B cell (primary cell): ENCODE data around the gene NAB1. TPM values are rescaled to one million over a fixed set of nuclear protein-coding genes. Genes with fewer than 3 reads are reported as not detected.
"Not testable (repeated sequence)": the region's sequence is repeated elsewhere in the genome, so short reads cannot be mapped to it uniquely, and the experiment has no call there.

Source experiments
- ATAC-seq: fragments of 200-7000 bp; cut with Tn5 transposase; one replicate; pipeline ENCODE4 v1.10.0; 2021; ENCODE audit warnings: low read depth, mild to moderate bottlenecking, moderate number of reproducible peaks, moderate library complexity
- CTCF ChIA-PET: fragments of 350-600 bp; sonication (Branson Sonifier 250); formaldehyde crosslinking; loops from one replicate; lab custom pipeline; 2021; ENCODE audit warnings: antibody characterized with exemption, inconsistent platforms; lab: Charles Lee
- POLR2A ChIA-PET: fragments of 350-600 bp; sonication (Branson Sonifier 250); formaldehyde crosslinking; loops from one replicate; lab custom pipeline; 2021; ENCODE audit warnings: antibody characterized with exemption; lab: Charles Lee
- DNase-seq: peaks from one replicate; pipeline ENCODE4 v3.0.0; 2013
- H2AFZ ChIP-seq: 2 replicates; pipeline ENCODE4 v1.6.1; 2012; ENCODE audit warnings: mild to moderate bottlenecking, low read depth, low read length; ENCODE audit not compliant: insufficient read depth, poor library complexity, severe bottlenecking
- H3K27ac ChIP-seq, 2 donors: 1 replicate in 1 of 2; 2 replicates in 1 of 2; pipeline ENCODE4 v1.5.1; 2012 to 2013; ENCODE audit warnings: low read length in 2 of 2, mild to moderate bottlenecking in 2 of 2, moderate library complexity in 1 of 2
- H3K27me3 ChIP-seq, 4 experiments: fragments of 200-600 bp in 1 of 4; sonication (generic) in 1 of 4; replicated peaks in 1 of 4; 1 replicate in 2 of 4; 2 replicates in 2 of 4; pipeline versions ENCODE4 v1.6.1 to v1.7.0; 2013 to 2016; ENCODE audit warnings: low read length in 3 of 4, mild to moderate bottlenecking in 2 of 4, mixed read lengths in 1 of 4, moderate library complexity in 1 of 4; ENCODE audit not compliant: insufficient read depth in 4 of 4, control insufficient read depth in 3 of 4; ENCODE audit errors: control extremely low read depth in 1 of 4
- H3K36me3 ChIP-seq, 2 experiments: replicated peaks in 1 of 2; 1 replicate in 1 of 2; 2 replicates in 1 of 2; pipeline versions ENCODE4 v1.6.1 to v1.7.1; 2013; ENCODE audit warnings: low read length in 1 of 2; ENCODE audit not compliant: insufficient read depth in 2 of 2, control insufficient read depth in 1 of 2; ENCODE audit errors: control extremely low read depth in 1 of 2, extremely low read depth in 1 of 2
- H3K4me1 ChIP-seq, 2 donors: fragments of 200-600 bp in 1 of 2; sonication (generic) in 1 of 2; 1 replicate in 1 of 2; 2 replicates in 1 of 2; pipeline versions ENCODE4 v1.5.1 to v1.6.1; 2013 to 2017; ENCODE audit warnings: low read length in 2 of 2; ENCODE audit not compliant: control insufficient read depth in 2 of 2, insufficient read depth in 2 of 2
- H3K4me2 ChIP-seq: replicated peaks from 2 replicates; pipeline ENCODE3; 2012; ENCODE audit warnings: mild to moderate bottlenecking, low read depth, low read length; ENCODE audit not compliant: poor library complexity, severe bottlenecking
- H3K4me3 ChIP-seq, 5 experiments: fragments of 200-600 bp in 1 of 5; sonication (generic) in 1 of 5; 1 replicate in 3 of 5; 2 replicates in 2 of 5; pipeline versions ENCODE4 v1.5.1 to v1.7.0; 2011 to 2016; ENCODE audit warnings: low read length in 4 of 5, mild to moderate bottlenecking in 4 of 5, low read depth in 2 of 5, control low read depth in 1 of 5, moderate library complexity in 1 of 5; ENCODE audit not compliant: insufficient read depth in 1 of 5; ENCODE audit errors: control extremely low read depth in 1 of 5, extremely low read depth in 1 of 5
- H3K79me2 ChIP-seq: fragments of 200-600 bp; sonication (generic); one replicate; pipeline ENCODE4 v1.6.0; 2016; ENCODE audit warnings: low read length; ENCODE audit not compliant: control insufficient read depth, insufficient read depth
- H3K9ac ChIP-seq: fragments of 200-600 bp; sonication (generic); 2 replicates; pipeline ENCODE4 v1.6.1; 2017; ENCODE audit warnings: mild to moderate bottlenecking, low read length, moderate library complexity
- H3K9me3 ChIP-seq, 3 donors: one replicate each; pipeline versions ENCODE4 v1.6.1 to v1.7.1; 2013; ENCODE audit warnings: low read length in 2 of 3; ENCODE audit not compliant: control insufficient read depth in 2 of 3, insufficient read depth in 1 of 3; ENCODE audit errors: control extremely low read depth in 1 of 3
- H4K20me1 ChIP-seq: 2 replicates; pipeline ENCODE4 v1.6.0; 2012; ENCODE audit warnings: mild to moderate bottlenecking, low read length; ENCODE audit not compliant: insufficient read depth, control insufficient read depth, poor library complexity, severe bottlenecking
- H3K27ac Mint-ChIP-seq: one replicate; pipeline ENCODE4 v1.8.0; 2021; ENCODE audit warnings: mixed read lengths
- H3K27me3 Mint-ChIP-seq: one replicate; pipeline ENCODE4 v1.8.0; 2021; ENCODE audit warnings: mixed read lengths
- H3K4me1 Mint-ChIP-seq: one replicate; pipeline ENCODE4 v1.8.0; 2021; ENCODE audit warnings: mixed read lengths
- H3K4me3 Mint-ChIP-seq: one replicate; pipeline ENCODE4 v1.8.0; 2021; ENCODE audit warnings: mixed read lengths
- H3K9me3 Mint-ChIP-seq: one replicate; pipeline ENCODE4 v1.8.0; 2022; ENCODE audit warnings: mixed read lengths; ENCODE audit not compliant: insufficient read depth
- CTCF ChIP-seq: fragments of 200-600 bp; IDR thresholded peaks from one replicate; pipeline ENCODE4 v1.8.0; 2022; ENCODE audit warnings: antibody characterized with exemption, mild to moderate bottlenecking
- EZH2 ChIP-seq: IDR thresholded peaks from 2 replicates; pipeline ENCODE4 v1.6.1; 2012; ENCODE audit warnings: borderline replicate concordance, low read depth, mild to moderate bottlenecking, moderate library complexity, low read length; ENCODE audit not compliant: insufficient read depth, poor library complexity, severe bottlenecking
- WGBS: methylation state at CpG from one replicate; pipeline ENCODE4 v1.1.5; 2013; ENCODE audit warnings: missing lambda C conversion rate; ENCODE audit not compliant: insufficient coverage; 5-methylcytosine and 5-hydroxymethylcytosine counted together
- intact Hi-C: fragments of 100-400 bp; cut with micrococcal nuclease; formaldehyde crosslinking; loops from one replicate; pipeline ENCODE4 v1.10.0; 2022
- polyA plus RNA-seq: library from polyadenylated mRNA; depleted of rRNA; stranded (reverse); fragments of >200 nt; gene quantifications from 2 replicates; pipeline ENCODE4 v1.2.3, GENCODE V29; 2012
- total RNA-seq, 2 donors: library from RNA; stranded (reverse); fragments of 120-200 nt in 1 of 2; gene quantifications; 1 replicate in 1 of 2; 2 replicates in 1 of 2; pipeline versions ENCODE4 v1.2.3 to v1.2.4, GENCODE V29; 2013 to 2022

Gene NAB1
- total and polyA plus RNA-seq, 2 donors (not counting 1 experiment from before 2014, with no cell fraction given): 6.3 to 24.9 TPM

GRCh38 chr2:190607657-190608357 is 41.1 kb upstream of the NAB1 start:
- no peak for ATAC-seq
- no peak overlapping the region for H3K9ac ChIP-seq

DNA sequence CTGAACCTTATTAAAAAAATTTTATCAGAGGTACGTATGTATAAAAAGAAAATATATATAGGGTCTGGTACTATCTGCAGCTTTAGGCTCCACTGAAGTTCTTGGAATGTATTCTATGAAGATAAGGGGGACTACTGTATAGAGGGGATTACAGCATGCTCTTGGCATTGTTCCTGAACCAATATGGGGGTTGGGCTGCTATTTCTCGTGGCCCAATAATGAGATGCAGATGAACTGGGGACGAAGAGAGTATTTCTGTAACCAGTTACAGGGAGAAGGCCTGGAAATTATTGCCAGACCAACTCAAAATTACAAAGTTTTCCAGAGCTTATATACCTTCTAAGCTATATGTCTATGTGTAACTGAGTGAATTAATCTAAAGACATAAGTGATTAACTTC is 40.0 kb upstream of the NAB1 start:
- H3K9me3 ChIP-seq, H3K79me2 ChIP-seq, H3K4me3 ChIP-seq, H3K27ac Mint-ChIP-seq, H3K4me1 ChIP-seq, H3K27ac ChIP-seq, H3K4me1 Mint-ChIP-seq, H3K9ac ChIP-seq, H3K27me3 Mint-ChIP-seq, ATAC-seq, H3K9me3 Mint-ChIP-seq, H4K20me1 ChIP-seq, CTCF ChIA-PET, DNase-seq, H3K36me3 ChIP-seq, H3K4me3 Mint-ChIP-seq, H2AFZ ChIP-seq, intact Hi-C loops, H3K27me3 ChIP-seq, H3K4me2 ChIP-seq, POLR2A ChIA-PET: not testable (repeated sequence)
- 100% methylated on average over 1 of the region's 3 CpGs for WGBS

More at GRCh38 chr2:190607657-190608357, 41.1 kb upstream of the NAB1 start:
- ChIA-PET CTCF (no interaction called here), POLR2A (no interaction called here)
- H2AFZ ChIP-seq: no peak overlapping the region
- H3K4me1 Mint-ChIP-seq: peaks cover 6% of the 10 kb centered on the region
- no peaks in the 10 kb centered on the region for H3K27me3 ChIP-seq
- peaks cover 0 to 3% of the 10 kb centered on the region in 2 donors for H3K4me1 ChIP-seq
- H3K4me3 ChIP-seq: no peak overlapping the region
- intact Hi-C loops: no loop called here
- H3K9me3 Mint-ChIP-seq: peaks cover 2% of the 10 kb centered on the region
- H3K9me3 ChIP-seq: no peaks in the 10 kb centered on the region
- no peak overlapping the region for H3K4me3 Mint-ChIP-seq
- H3K27ac ChIP-seq: no peak overlapping the region
- no peaks in the 10 kb centered on the region for H3K27me3 Mint-ChIP-seq
- no peak for DNase-seq
- H3K4me2 ChIP-seq: no peak overlapping the region
- 100% methylated on average over 5 of the region's 11 CpGs for WGBS
- no peaks in the 10 kb centered on the region for H3K79me2 ChIP-seq
- H4K20me1 ChIP-seq: no peaks in the 10 kb centered on the region
- H3K36me3 ChIP-seq: no peaks in the 10 kb centered on the region
- no peak for TF ChIP-seq EZH2
- no peak for TF ChIP-seq CTCF
- no peak overlapping the region for H3K27ac Mint-ChIP-seq

DNA sequence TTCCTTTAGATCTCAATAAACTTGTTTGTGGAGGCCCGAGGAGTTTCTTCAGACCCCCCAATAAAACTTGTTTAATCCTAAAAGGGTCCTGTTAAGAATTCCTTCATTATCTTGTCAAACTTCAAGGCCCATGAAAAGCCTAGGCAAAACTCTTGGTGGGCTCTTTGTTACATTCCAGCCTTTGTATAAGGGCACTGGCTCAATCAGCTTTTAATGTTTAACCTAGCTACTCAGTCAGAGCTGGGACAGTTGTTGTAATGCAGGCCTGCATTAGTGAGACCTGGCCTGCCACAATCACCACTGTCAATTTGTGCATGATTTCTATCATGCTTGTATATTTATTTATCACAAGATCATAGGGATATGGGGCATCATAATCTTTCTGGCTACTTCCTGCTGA is 39.5 kb upstream of the NAB1 start:
- H3K9me3 ChIP-seq, CTCF ChIA-PET, H3K27ac Mint-ChIP-seq, H3K4me2 ChIP-seq, H3K27me3 ChIP-seq, ATAC-seq, H4K20me1 ChIP-seq, H3K4me3 ChIP-seq, H3K36me3 ChIP-seq, intact Hi-C loops, H3K79me2 ChIP-seq, POLR2A ChIA-PET, H2AFZ ChIP-seq, H3K9ac ChIP-seq, DNase-seq, H3K4me3 Mint-ChIP-seq, H3K27me3 Mint-ChIP-seq, H3K9me3 Mint-ChIP-seq, H3K4me1 ChIP-seq, H3K27ac ChIP-seq, H3K4me1 Mint-ChIP-seq: not testable (repeated sequence)
- 86% methylated on average over 1 of the region's 1 CpG for WGBS
